ENCODE results near the gene BMAL2. TPM values are rescaled to one million over a fixed set of nuclear protein-coding genes. Genes with fewer than 3 reads are reported as not detected.

The BMAL2 gene
- total and polyA plus RNA-seq, 3 donors from 2014 or later, result 2.7 to 3.7 (median 3.7) TPM

DNA sequence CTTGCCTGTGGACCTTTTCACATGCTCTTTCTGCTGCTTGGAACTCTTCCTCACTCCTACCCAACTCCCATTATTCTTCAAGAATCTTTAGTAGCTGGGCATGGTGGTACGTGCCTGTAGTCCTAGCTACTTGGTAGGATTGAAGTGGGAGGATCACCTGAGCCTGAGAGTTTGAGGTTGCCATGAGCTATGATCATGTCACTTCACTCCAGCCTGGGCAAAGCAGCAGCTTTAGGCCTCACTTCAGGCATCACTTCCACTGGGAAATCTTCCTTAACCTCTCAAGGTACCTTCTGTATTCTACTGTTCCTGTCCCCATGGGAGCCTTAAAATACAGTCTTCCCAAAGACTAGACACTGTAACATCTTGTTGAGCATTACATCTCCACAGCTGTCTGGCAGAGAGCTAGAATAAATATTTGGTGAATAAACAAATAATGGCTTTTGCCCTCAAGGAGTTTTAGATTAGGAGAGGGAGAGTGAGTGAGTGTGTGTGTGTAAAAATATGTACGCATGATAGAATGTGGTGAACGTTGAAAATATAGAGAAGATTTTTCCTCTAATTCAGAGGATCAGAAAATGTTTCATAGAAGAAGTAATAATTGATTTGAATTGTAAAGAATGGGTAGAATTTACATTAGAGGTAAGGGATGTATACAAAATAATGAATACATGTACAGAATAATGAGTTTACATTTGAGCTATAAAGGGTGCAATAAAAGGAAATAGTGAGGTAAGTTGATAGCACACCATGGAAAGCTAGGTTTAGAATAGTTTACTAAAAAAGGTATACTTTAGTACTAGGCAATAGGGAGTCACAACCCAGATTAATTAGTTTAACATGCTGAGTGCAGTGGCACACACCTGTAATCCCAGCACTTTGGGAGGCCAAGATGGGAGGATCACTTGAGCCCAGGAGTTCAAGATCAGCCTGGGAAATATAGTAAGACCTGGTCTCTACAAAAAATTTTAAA is 29.2 kb upstream of the BMAL2 start:
- intact Hi-C loops (cut with DNase I; ENCODE audit: low total_unique reads), result no loop called here
- 71% methylated on average over 3 of the region's 3 CpGs for WGBS, 2 donors

DNA sequence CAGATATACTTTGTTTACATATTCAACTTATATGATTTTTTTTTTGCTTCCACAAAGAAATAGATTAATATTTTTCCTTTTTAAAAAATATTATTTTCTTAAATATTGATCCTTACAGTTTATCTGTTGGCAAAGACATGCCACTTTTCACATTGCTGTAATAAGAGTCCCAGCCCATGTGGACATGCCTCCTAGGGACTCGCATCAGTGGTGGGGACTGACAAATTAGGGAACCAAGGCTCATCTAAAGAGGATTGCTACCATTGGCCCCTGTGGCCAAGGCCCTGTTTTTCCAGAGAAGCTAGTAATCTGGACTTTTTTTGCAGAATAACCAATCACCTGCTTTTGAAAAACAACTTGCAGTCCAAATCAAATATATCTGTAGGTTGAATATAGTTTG is 27.8 kb upstream of the BMAL2 start:
- 69 to 71% methylated on average over 1 of the region's 1 CpG for whole genome bisulfite sequencing, 2 donors

More for the DNA sequence above, 29.2 kb upstream of the BMAL2 start:
- TF ChIP-seq, protein P1, sequence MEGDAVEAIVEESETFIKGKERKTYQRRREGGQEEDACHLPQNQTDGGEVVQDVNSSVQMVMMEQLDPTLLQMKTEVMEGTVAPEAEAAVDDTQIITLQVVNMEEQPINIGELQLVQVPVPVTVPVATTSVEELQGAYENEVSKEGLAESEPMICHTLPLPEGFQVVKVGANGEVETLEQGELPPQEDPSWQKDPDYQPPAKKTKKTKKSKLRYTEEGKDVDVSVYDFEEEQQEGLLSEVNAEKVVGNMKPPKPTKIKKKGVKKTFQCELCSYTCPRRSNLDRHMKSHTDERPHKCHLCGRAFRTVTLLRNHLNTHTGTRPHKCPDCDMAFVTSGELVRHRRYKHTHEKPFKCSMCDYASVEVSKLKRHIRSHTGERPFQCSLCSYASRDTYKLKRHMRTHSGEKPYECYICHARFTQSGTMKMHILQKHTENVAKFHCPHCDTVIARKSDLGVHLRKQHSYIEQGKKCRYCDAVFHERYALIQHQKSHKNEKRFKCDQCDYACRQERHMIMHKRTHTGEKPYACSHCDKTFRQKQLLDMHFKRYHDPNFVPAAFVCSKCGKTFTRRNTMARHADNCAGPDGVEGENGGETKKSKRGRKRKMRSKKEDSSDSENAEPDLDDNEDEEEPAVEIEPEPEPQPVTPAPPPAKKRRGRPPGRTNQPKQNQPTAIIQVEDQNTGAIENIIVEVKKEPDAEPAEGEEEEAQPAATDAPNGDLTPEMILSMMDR (IDR thresholded peaks at IDR 0.05), result no peak
- no peak for TF ChIP-seq POLR2A (IDR thresholded peaks at IDR 0.05)
- DNase-seq, result no peak
- Histone ChIP-seq H3K36me3 (ENCODE audit: low read depth, missing control alignments) (no peaks in the 10 kb centered on the region), H3K27me3 (no peaks in the 10 kb centered on the region), H3K27ac (no peak overlapping the region), H3K4me1 (no peaks in the 10 kb centered on the region), H3K9me3 (no peaks in the 10 kb centered on the region), H3K4me3 (no peak overlapping the region)

DNA sequence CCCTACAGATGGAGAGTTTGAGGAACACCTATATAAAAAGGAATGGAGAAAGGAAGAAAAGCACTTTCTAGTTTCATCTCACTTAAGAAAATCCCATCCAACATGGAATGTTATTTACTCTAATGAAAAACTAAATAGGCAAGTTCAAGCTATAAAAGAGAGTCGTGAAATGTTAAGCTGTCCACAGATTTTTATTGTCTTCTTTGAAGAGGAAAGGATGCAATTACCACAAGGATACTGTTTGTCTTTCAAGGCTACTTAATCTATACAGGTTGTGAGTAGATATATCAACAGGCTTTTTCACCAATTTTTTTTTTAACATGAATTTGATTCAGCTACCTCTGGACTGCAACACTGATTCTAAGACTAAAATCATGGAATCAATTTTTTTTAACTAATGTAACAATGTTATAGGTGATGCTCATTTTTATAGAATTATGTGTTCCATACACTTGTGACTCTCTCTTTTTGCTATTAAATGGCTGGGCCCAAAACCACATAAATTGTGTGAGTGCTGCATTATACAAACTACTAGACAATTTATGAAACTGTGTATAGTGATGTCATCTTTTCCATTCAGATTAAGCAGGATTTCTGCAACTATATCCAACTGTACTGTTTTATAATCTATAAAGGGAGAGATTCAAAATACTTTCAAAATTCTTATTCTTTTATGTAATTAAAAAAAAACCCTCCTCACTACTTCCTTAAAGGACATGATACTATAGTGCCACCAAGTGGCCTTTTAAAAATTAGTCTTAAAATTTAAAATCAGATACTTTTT is 26.8 kb upstream of the BMAL2 start:
- Histone ChIP-seq H3K27me3 (no peaks in the 10 kb centered on the region), H3K9me3 (no peaks in the 10 kb centered on the region), H3K36me3 (ENCODE audit: low read depth, missing control alignments) (no peaks in the 10 kb centered on the region), H3K27ac (no peak overlapping the region), H3K4me1 (no peaks in the 10 kb centered on the region), H3K4me3 (no peak overlapping the region)
- no peak for DNase-seq
- TF ChIP-seq POLR2A (IDR thresholded peaks at IDR 0.05), result no peak
- TF ChIP-seq, protein P1 (IDR thresholded peaks at IDR 0.05), result peak in 1 of 3 experiments; percentile 58
- 46 to 71% methylated on average over 1 of the region's 1 CpG for WGBS, 2 donors
- intact Hi-C loops (cut with DNase I; ENCODE audit: low total_unique reads), result no loop called here

More for the DNA sequence above, 27.8 kb upstream of the BMAL2 start:
- Histone ChIP-seq H3K4me3 (no peak overlapping the region), H3K36me3 (ENCODE audit: low read depth, missing control alignments) (no peaks in the 10 kb centered on the region), H3K9me3 (no peaks in the 10 kb centered on the region), H3K4me1 (no peaks in the 10 kb centered on the region), H3K27me3 (no peaks in the 10 kb centered on the region), H3K27ac (no peak overlapping the region)
- TF ChIP-seq, protein P1 (IDR thresholded peaks at IDR 0.05), result no peak
- TF ChIP-seq POLR2A (IDR thresholded peaks at IDR 0.05), result no peak
- intact Hi-C loops (cut with DNase I; ENCODE audit: low total_unique reads), result no loop called here
- no peak for DNase-seq

DNA sequence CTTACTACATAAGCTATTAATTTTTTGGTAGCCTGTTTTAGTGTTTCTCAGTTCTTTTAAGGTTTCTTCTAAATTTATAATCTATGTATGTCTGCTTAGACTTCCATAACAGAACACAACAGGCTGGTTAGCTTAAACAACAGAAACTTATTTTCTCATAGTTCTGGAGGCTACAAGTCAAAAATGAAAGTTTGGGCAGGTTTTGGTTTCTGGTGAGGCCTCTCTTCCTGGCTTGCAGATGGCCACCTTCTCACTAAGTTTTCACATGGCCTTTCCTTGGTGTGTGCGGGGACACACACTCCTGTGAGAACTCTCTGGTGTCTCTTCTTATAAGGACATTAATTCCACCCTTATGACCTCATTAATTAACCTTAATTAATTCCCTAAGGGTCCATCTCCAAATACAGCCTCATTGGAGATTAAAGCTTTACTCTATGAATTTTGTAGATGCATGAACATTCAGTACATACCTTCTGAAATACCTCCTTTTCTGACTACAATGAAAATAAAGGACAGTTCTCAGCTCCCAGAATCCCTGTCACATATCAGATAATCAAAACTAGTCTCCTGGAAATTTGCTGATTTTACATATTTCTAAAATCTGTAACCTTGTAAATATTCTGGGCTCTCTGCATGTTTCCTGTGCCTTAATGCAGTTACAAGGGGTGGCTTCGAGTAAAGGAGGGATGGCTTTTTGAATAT is 23.2 kb upstream of the BMAL2 start:
- H3K27me3 ChIP-seq, result no peaks in the 10 kb centered on the region
- H3K36me3 ChIP-seq (ENCODE audit: low read depth, missing control alignments), result no peaks in the 10 kb centered on the region
- 92 to 97% methylated on average over 2 of the region's 2 CpGs for WGBS, 2 donors
- no peak overlapping the region for H3K27ac ChIP-seq
- TF ChIP-seq, protein P1 (IDR thresholded peaks at IDR 0.05), result no peak
- no peak overlapping the region for H3K4me3 ChIP-seq
- DNase-seq, result no peak
- intact Hi-C loops (cut with DNase I; ENCODE audit: low total_unique reads), result no loop called here
- H3K4me1 ChIP-seq, result no peaks in the 10 kb centered on the region
- no peaks in the 10 kb centered on the region for H3K9me3 ChIP-seq
